ENCODE data around the gene EFEMP2.

Gene EFEMP2

DNA sequence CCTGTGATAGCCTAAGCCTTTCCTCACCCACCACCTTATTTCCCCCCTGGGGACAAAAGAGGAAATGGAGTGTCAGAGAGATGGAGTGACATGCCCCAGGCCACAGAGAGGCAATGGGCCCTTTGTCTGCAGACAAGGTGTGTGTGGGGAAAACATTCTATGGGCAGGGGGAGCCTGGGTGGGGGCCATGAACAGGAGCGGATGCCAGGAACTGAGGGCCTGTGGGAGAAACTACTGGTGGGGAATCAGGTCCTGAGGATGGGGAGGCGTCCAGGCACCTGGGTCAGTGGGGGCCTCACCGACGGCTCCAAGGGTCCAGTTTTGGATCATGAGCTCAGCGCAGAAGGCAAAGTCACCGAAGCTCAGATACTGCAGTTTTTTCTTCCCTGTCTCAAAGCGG is 12.6 kb upstream of the EFEMP2 start:
- DNase-seq (ENCODE audit: low spot score) = no peak

DNA sequence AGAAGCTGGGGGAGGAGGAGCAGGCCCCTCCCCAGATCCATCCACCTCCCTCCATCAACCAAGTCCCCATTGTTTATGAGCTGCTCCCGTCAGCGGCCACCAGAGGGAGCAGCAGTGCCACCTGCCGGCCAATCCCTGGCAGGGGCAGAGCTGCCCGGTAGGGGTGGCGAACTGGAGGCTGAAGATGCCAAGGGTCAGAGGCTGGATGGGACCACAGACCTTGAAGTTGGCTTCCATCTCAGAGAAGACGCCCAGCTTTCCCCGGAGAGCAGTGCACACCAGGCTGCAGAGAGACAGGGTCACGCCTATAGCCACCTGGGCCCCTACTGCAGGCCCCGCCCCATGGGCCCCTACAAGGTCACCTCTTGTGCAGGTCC is 12.1 kb upstream of the EFEMP2 start:
- peak; percentile 79 for DNase-seq (ENCODE audit: low spot score)

DNA sequence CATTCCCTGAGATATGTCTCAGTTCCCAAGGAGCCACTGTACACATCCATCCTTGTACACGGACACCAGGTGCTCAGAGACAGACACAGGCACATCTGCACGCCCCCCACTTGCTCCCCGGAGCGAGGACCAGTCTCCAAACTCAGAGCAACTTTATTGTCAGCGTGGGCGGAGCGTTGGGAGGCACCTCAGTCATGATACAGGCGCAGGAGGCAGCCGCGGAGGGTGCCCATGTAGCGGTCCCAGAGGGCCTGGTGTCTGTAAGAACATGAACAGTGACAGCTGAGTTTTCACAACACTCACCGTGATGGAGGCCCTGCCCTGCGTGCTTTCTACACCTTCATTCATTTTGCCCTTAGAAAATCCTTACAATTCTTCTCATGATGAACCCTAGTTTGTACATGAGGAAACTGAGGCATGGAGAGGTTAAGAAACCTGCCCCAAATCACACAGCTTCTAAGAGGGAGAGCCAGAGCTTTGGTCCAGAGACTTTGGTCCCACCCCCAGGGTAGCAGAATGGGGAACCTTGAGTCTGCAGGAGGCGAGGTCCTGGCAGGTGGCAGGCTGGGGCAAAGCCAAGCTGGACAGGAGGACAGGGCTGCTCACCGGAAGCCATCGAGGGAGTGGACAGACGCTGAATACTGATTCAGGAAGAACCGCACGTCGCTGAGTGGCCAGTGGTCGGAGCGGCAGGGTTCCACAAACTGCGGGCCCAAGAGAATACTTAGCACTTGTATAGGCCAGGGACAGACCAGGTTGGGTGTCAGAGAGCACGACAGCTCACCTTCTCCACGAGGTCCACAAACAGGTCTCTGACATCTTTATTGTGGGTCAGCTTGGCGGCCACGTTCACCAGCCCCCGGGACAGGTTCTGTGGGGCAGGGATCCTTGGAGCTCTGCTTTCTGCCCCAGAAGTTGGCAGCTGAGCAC is 11.5 kb upstream of the EFEMP2 start:
- no peak for DNase-seq (ENCODE audit: low spot score)

DNA sequence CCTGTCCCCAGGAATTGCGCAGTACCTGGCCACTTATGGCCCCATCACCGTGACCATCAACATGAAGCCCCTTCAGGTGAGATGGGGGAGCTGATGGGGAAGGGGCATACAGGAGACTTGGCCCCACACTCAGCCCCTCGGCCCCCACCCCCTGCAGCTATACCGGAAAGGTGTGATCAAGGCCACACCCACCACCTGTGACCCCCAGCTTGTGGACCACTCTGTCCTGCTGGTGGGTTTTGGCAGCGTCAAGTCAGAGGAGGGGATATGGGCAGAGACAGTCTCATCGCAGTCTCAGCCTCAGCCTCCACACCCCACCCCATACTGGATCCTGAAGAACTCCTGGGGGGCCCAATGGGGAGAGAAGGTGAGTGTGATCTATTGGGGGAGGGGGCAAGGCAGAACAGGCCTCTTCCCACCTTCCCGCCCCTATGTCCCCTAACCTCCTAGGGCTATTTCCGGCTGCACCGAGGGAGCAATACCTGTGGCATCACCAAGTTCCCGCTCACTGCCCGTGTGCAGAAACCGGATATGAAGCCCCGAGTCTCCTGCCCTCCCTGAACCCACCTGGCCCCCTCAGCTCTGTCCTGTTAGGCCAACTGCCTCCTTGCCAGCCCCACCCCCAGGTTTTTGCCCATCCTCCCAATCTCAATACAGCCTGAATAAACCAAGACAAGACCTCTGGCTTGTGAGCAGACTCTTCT is 10.6 kb upstream of the EFEMP2 start:
- DNase-seq (ENCODE audit: low spot score) = no peak

DNA sequence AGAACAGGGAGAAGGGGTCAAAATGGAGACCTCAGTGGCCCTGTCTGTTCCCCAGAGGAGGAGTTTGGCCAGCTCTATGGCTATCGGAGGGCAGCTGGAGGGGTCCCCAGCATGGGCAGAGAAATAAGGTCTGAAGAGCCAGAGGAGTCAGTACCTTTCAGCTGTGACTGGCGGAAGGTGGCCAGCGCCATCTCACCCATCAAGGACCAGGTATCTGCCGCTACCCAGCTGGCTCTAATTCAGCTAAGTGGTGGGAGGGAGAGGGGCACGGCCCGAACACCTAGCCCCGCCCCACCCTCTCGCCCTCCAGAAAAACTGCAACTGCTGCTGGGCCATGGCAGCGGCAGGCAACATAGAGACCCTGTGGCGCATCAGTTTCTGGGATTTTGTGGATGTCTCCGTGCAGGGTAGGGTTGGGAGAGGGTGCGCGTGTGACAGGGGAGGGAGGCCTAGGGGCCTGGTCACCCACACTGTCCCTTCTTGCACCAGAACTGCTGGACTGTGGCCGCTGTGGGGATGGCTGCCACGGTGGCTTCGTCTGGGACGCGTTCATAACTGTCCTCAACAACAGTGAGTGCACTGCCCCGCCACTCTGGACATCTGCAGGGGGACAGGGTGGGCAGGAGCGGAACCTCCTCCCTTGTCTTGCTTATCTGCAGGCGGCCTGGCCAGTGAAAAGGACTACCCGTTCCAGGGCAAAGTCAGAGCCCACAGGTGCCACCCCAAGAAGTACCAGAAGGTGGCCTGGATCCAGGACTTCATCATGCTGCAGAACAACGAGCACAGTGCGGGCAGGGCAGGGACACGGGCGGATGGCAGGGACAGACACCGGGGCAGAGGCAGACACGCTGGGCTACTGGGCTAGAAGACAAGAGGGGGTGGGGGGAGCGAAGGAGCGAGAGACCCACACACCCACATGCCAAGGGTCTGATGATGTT is 9.8 kb upstream of the EFEMP2 start:
- no peak for DNase-seq (ENCODE audit: low spot score)

DNA sequence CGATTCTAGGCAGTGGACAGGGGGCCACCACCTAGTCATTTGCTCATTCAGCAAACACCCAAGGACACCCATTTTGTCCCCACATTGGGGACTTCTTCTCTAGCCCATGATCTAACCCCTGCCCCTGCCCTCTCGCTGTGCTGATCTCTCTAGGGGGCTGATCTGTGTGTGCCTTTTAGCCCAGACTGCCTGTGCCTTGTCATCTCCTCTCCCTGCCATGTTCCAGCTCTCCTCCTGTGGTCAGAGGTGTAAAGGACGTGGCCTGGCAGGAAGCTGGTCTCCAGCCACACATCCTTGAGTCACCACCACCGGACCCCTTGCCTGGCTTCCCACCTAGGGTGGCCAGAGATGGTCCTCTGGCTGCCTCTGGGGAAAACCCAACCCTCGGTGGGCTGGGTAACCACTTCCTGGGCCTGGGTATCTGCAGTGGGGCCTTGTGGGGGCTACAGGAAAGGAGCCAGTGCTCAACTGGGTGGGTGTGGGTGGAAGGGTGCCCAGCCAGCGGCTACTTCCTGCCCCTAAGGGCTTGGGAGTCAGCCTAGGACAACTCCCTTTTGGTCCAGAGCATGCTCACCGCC is 8.3 kb upstream of the EFEMP2 start:
- no peak for DNase-seq (ENCODE audit: low spot score)

DNA sequence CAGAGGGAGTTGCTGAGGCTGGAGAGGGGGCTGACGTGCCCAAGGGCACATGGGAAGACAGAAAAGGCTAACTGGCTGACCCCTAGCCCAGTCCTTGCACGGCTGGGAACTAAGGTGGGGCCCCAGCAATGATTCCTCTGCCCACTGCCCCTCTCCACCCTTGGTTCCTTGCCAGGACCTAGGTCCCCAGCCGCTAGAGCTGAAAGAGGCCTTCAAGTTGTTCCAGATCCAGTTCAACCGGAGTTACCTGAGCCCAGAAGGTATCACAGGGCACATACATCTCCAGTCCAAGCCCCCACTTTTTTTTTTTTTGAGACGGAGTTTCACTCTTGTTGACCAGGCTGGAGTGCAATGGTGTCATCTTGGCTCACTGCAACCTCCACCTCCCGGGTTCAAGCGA is 7.4 kb upstream of the EFEMP2 start:
- no peak for DNase-seq (ENCODE audit: low spot score)

DNA sequence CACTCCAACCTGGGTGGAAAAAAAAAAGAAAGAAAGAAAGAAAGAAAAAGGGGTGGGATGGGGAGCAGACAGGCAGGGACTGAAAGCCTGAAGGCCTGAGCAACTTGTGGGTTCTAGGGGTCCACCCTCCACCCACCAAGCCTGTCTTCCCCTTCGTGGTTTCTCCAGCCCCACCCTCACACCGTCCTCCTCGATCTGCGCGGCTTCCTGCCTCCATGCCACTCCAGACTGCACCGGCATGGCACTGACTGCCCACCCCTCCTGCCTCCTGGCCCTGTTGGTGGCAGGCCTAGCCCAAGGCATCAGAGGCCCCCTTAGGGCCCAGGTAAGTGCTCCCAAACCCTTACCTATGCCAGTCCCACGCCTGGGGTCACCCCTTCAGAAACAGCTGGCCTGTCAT is 7.0 kb upstream of the EFEMP2 start, which contains the start of gene CTSW:
Gene CTSW (plus strand): TSS at position 221 of the 400 bp plus-strand sequence. CDS start 18 bp downstream, at position 239.
- no peak for DNase-seq (ENCODE audit: low spot score)

DNA sequence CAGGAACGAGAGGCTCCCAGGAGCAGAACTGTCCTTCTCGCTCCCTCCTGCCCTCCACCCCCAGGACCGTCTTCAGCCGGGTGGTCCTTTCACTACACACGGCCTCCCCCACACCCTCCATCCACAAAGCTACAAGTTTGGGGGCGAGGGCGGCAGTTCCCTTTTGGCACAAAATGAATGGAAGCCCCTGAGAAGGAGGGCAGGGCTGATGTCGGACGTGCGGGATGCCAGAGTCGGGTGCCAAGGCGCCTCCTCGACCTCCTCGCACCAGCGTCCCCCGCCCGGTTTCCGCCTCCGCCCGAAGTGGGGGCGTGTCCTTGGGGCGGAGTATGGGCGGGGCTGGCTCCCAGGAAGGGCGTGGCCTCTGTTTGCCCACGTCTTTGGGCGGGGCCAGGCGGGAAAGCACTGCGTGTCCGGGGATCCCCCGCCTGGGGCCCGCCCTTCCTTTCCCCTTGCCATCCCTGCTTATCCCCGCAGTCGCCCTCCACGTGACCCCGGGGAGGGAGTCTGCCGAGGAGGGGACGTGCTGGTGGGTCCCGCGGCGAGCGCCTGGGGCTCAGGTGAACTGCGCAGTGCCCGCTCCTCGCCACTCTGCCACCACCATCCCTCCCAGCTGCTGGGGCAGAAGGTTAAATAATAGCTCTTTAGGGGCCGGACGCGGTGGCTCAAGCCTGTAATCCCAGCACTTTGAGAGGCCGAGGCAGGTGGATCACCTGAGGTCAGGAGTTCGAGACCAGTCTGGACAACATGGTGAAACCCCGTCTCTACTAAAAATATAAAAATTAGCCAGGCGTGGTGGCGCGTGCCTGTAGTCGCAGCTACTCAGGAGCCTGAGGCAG is 937 bp upstream of the EFEMP2 start:
- DNase-seq (ENCODE audit: low spot score) = peak; percentile 88

DNA sequence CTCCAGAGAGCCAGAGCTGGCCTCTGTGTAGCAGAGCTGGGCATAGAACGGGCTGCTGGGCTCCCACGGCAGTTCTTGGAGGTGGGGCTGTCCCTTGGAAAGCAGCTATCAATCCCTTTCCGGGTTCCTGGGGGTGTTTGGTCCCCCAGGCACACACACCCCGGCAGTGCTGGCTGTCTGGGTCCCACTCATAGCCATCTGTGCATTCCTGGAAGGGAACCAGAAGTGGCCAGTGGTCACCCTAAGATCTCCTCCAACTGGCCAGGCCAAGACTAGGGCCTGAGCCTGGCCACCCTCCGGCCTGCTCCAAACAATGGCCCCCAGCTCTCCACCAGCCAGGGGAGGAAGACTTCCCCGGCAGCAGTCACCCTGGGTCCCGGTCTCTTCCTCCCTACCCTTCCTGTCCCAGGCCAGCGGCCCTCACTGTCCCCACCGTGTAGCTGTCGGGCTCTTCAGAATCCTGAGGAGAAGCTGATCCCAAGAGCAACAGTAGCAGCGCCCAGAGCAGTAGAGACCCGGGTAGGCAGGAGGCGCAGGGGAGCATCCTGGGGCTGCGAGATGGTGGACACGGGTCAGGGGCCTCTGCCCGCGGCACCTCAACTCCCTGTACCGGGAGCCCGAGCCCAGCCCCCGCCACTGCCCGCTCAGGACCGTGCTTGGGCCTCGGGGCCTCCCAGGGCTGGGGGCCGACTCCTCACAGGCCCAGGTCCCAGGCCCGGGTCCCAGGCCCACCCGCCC is 620 bp downstream of the EFEMP2 start:
- DNase-seq (ENCODE audit: low spot score) = no peak

- DNase-seq (ENCODE audit: low spot score) = no peak
These were observed 1.6 kb downstream of the EFEMP2 start for GRCh38 chr11:65870706-65871681.

- no peak for DNase-seq (ENCODE audit: low spot score)
These were observed 2.3 kb downstream of the EFEMP2 start for GRCh38 chr11:65870307-65870658.

DNA sequence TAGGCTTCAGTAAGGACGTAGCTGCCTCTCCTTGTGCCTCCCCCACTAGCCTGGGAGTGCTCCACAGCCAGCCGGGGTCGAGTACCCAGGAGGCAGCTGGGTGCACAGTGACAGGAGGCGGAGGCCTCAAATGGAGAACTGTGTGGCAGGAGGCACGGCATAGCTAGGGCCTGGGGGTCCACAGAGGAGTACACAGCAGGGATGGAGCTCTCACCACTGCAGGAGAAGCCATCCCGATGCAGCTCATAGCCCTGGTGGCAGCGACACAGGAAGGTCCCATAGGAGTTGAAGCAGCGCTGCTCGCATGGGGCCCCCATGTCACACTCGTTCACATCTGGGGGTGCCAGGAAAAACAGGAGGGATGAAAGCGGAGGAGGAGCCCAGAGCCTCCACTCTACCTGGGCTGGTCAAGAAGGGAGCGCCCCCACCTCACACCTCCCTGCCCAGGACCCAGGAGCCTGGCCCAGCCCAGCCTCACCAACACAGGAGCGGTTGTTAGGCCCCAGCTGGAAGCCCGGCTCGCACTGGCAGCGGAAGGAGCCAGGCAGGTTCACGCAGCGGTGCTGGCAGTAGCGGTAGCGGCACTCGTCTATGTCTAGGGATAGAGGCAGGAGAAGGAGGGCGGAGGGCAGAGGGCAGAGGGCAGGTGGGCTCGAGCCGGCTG is 2.8 kb downstream of the EFEMP2 start:
- no peak for DNase-seq (ENCODE audit: low spot score)

DNA sequence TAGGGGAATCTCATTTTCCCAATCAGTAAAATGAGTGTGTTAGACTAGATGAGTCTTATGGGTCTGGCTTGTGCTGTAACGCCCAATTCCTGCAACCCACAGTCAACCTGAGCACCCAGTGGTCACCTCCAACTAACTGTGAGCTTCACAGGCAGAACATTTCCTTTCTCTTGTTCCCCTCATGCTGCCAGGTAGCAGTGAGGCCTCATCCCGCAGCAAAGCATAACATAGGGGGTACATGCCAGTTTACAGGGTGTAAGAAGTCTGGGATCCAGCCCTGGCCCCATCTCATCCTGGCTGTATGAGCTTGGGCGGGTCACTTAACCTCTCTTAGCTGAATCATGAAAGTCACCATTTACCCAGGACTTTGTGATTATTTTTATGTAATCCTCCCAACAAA is 3.7 kb downstream of the EFEMP2 start:
- DNase-seq (ENCODE audit: low spot score) = no peak

DNA sequence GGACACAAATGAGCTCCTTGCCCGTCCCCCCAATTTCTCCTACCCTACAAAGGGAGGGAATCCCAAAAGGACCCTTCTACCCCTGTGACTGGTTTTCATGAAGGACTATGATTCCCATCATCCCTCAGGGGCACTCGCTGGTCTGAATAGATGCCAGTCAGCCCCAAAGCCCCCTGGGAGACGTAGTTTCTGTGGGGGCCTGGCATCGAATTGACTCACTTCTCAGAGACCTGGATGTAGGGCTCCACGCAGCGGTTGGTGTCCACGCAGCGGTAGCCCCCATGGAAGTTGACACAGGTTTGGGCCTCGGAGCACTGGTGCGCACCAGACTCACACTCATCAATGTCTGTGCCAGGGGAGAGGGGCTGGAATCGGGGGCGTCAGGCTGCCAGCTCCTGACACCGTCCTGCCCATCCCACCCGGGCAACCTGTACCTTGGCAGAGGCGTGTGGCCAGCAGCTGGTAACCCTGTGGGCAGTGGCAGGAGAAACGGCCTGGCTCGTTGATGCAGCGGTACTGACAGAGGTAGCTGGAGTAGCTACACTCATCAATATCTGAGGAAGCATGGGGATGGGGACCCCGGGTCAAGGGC is 4.4 kb downstream of the EFEMP2 start:
- DNase-seq (ENCODE audit: low spot score) = peak; percentile 49

- no peak for DNase-seq (ENCODE audit: low spot score)
These were observed 5.1 kb downstream of the EFEMP2 start for GRCh38 chr11:65867284-65868071.
